HG03521 (cell line): ENCODE data around the gene ATG101.
"Not testable (repeated sequence)": the region's sequence is repeated elsewhere in the genome, so short reads cannot be mapped to it uniquely, and the experiment has no call there.

Experiments
- ATAC-seq: cut with Tn5 transposase; IDR thresholded peaks from one replicate; pipeline ENCODE4 v1.9.1; 2021; ENCODE audit warnings: mild to moderate bottlenecking, moderate library complexity; ENCODE audit not compliant: unreplicated experiment

The ATG101 gene

DNA sequence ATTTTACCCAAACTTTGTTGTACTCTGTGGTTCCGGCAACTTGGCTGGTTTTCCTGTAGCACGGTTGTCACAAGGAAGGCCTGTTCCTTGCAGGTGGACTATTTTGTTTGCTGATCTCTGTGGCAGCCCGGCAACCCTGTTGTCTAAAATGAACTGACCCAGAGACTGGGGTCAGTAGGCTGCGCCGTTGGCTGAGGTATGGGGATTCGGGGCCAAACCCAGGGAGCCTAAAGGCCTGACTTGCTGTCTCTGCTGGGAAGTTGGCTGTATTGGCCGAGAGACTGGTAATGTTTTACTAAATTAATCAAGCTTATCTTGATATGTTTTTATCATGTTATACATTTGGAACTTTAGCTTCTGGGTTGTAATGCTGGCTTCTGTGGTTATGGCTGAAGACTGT, 23.6 kb downstream of the ATG101 start:
- ATAC-seq: no peak

DNA sequence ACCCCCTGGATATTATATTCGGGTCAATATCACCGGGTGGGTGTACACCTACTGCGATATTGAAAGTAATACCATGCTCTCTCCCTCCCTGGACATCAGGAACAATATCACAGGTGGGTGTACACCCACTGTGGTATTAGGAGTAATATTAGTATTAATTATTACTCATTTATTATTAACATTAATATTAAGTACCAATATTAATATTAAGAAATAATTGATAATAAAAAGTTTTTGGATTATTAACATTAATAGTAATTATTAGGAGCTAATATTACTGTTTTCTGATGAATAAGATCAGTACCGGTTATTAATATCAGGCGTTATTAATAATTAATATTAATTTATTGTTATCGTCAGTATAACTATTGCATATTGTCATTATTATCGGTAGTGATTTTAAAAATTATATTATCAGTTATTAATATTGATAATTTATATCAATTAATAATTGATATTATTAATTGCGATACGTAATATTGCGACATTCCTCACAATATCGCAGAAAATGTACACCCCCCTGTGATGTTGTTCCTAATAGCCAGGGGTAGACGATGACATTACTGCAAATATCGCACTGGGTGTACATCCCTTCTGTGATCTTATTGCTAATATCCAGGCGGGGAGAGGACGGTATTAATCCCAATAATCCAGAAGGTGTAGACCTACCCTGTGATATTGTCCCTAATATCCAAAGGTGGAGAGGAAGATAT, 26.7 kb downstream of the ATG101 start:
- no peak for ATAC-seq

DNA sequence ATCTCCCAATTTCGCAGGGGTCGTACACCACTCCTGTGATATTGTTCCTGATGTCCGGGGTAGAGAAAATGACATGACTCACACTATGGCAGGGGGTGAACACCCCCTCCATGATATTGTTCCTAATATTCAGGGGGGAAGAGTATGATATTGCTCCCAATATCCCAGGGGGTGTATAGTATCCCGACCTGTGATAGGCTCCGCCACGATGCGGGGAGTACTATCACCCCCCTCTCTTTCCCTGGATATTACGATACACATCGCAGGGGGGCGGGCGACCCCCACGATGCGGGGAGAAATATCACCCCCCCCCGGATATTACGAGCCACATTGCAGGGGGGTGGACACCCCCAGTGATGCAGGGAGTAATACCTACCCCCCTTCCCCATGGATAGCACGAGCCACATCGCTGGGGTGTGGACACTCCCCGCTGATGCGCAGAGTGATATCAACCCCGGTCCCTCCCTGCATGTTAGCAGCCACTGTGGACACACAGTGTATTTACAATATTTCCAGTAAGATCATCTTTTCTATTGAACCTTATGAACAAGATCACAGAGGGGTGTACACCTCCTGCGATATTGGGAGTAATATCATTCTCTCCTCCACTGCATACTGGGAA, 27.4 kb downstream of the ATG101 start:
- no peak for ATAC-seq

DNA sequence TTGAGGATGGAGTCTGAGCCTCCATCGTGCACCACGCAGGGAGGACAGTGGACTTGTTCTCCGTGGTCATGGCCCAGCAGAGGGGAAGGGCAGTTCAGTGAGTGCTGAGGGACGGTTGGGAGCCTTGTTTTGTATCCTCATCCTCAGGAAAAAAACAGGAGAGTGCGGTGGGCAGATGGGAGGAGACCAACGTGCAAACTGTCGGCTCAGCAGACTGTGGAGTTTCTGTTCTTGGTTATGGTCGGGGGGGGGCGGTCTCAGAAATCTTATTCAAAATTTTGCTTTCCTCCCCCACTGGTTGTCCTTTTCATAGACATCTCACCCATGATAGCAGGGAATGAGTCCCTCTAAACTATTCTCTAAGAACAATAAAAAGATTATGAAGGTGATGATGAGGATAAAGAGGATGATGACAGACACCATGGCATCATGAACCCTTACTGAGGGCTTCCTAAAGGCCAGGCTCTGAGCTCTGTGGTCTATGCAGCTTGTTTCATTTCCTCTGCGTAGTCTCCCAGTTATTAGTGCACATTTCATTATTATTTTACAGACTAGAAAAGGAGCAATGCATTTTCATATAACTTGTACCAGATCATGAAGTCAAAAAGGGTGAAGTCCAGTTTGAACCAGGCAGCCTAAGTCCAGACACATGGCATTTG, 34.8 kb downstream of the ATG101 start:
- not testable (repeated sequence) for ATAC-seq

DNA sequence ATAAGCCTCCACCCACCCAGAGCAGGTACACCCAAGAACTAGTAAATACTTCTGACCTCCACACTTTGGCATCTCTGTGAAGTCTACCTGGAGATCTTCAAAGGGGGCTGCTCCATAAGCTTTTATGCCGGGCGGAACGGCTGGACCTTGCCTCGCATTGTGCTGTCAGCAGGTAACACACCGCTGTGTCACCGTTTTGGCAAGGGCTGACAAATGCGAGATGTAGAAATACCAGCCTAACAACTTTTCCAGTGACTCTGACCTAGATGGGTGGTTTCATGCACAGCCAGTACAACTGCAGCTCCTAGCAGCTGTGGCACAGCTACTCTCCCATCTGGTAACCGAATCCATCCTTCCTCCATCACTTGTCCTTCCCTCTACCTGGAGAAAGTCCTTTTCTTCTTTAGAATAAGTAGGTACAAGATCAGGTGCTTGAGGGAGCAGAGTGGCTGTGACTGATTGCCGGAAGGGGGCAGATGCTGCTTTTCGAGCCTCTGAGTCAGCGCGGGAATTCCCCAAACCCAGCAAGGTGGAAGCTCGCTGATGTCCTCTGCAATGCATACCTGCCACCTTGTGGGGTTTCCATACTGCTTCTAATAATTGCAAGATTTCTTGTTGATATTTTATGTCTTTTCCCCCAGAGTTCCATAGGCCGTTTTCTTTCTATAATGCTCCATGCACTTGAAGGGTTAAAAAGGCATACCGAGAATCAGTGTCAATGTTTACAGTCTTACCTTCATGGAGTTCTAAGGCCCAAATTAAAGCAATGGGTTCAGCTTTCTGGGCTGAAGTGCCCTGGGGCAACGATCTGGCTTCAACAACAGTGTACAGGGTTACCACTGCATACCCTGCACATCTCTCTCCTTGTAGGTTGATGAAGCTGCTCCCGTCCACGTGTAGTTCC, 46.7 kb downstream of the ATG101 start:
- ATAC-seq: not testable (repeated sequence)

DNA sequence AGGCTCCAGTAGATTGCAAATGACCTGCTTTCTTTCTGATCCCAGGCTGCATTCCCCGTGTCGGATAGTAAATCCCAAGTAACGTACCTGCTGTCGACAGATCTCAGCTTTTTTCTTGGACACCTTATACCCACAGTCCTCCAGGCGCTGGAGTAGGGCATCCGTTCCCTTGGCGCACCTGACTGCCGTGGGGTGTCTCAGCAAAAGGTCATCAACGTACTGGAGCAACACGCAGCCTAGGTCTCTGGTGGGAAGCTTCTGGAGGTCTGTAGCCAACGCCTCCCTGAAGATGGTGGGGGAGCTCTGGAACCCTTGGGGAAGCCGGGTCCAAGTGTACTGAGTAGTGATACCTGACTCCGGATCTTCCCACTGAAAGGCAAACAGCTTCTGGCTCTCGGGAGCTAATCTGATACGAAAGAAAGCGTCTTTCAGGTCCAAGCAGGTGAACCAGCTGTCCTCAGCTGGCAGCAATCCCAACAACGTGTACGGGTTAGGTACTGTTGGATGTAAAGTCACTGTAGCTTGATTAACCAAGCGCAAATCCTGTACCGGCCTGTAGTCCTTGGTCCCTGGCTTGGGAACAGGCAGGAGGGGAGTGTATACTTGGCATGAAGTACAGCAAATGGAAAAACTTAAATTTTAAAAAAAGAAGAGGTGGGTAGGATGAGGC, 48.2 kb downstream of the ATG101 start:
- ATAC-seq: not testable (repeated sequence)

DNA sequence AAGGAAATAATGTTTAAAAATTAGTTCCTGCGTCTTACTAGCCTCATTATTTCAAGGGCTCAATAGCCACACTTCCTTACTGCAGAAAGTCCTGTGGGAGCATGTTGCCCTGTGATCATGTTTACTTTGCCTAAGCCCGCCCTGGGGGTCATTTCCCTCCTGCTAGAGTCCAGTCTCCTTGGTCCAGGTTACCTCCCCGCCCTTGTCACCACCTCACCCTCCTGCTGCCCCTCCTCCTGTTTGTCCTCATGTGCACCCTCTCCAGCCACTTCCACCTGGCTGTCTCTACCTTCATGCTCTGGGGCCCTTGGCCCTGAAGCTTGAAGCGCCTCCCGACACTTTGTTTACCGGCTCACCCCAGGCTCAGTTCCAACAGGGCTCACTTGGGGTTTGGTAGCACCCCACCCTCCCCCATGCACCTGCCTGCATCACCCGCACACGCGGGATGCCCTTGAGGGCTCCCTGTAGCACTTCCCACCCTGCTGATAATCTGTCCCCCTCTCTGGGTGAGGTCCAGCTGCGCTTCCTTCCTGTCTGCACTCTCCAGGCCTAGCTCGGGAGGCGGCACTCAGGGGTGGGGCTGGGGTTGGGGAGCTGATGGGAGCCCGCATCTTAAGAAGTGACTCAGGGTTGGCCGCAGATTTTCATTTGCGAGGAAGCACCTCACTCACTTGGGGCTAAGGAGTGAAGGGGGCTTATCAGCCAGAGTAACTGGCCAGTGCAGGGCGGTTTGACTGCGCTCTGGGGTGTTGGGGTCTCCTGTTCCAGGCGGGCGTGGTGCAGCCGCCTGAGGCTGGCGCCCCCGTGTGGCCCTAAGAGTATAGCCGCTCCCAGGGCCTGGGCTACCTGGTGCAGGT, 49.8 kb downstream of the ATG101 start:
- no peak for ATAC-seq

DNA sequence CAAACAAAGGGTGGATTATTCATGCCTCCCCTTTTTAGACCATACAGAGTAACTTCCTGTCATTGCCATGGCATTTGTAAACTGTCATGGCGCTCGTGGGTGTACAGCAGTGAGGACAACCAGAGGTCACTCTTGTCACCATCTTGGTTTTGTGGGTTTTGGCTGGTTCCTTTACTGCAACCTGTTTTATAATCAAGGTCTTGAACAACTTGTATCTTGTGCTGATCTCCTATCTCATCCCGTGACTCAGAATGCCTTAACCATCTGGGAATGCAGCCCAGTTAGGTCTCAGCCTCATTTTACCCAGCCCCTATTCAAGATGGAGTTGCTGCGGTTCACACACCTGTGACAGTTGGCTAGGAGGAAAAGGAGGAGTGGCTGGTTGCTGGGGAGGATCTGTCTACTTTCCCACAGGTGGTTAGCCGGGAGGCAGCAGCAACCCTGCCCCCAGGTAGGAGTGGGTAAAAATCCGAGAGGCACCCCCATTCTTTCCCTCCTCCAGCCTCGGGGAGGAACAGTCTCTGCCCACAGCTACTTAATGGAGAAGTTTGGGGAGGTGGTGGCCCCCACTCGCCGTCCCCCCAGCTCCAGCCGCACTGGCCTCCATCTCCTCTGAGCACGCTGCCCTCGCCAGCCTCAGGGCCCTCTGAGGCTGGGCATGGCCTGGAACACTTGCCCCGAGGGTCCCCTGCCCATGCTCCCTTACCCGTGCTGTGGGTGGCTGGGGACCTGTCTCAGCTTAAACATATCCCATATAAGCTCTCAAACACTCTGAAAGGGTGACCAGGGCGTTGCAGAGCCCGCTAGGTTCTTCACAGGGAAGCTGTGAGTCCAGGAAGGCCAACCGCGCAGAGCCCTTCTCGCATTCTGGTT, 51.4 kb downstream of the ATG101 start:
- ATAC-seq: no peak

DNA sequence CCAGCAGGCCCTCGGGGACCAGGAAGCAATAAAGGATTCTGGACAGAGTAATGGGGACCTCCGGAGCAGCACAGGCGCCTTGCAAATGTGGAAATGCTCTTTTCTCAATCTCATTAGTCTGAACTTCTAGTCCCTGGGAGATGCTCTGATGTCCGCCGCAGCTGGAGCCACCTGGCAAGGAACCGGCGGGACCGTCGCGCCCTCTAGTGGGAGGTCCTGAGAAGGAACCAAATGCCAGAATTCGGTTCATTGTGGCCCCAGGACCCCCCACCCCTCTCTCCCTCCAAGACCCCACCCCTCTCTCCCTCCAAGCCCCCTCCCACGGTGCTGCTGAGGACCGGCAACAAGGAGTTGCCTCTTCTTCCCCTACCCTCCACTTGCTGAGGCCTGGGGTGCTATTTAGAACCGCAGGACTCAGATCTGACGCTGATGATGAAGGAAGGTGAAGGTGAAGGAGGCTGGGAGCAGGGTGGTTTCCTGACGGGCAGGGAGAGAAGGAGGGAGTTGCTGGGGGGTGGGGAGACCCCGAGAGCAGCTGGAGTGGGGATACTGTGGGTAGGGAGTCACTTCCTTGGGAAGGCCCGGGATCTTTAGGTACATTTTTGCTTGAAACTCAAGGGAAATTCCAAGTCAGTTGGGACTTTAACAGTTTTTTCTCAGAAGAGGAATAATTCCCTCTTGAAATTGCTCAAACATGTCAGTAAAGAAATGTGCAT, 52.2 kb downstream of the ATG101 start:
- no peak for ATAC-seq

DNA sequence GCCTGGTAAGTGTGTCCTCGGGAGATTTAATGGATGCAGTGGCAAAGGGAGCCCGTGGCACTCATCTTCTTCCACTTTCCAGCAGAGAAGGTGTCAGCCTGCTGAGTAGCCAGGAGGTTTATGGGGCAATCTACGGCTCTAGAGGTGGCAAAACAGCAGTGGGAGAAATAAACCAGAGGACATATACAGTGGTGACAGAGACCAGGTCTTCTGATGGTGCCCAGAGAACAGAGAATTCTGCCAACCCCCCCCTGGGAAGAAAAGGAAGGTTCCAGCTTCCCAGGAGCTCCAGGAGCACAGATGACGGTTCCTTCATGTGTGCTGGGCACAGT, 52.7 kb downstream of the ATG101 start:
- ATAC-seq: no peak

DNA sequence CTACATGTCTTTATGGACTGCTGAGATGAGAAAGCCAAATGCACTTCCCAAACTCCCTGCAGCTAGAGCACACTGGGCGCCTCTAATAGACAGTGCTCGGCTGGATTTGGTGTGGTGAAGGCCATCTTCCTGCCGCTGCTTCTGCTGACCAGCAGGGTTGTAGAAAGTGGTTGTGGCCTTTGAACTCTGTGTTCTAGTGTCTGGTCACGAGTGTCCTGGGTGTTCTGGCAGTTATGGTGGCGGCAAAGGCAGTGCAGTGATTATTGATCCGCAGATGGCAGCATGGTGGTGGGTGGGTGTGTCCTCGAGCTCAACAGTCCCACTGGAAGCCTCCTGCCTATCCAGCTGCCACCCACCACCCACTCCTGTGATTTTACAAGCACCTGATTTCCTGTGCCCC, 53.1 kb downstream of the ATG101 start:
- no peak for ATAC-seq

DNA sequence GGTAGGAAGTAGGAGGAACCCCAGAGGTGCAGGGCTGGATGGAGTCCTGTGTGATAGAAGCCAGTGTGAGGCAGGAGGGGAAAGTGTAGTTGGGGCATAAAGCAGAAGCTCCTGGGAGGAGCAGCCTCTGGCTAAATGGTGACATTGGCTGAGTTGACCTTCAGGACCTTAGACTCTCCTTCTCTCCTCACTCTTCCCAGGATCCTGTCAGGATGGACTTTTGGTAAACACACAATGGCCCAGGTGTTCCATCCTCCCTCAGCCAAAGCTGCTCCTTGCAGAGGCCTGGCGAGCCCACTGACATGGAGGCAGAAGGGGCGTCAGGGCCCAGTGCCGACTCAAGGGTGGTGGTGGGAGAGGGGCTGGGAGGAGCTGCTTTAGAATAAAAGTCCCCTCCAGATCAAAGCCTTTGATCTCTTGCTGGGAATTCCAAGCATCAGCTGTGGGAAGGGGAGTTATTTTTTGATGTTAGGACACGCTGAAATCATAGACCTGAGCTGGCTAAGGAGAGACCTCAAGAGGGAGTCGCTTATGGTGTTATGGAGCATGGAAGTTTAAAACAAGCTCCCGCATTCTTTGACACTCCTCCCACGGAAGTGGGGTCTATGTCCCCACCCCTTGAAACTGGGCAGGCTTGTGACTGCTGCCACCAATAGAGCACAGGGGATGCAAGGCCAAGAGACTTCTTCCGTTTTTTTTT, 53.9 kb downstream of the ATG101 start:
- no peak for ATAC-seq

DNA sequence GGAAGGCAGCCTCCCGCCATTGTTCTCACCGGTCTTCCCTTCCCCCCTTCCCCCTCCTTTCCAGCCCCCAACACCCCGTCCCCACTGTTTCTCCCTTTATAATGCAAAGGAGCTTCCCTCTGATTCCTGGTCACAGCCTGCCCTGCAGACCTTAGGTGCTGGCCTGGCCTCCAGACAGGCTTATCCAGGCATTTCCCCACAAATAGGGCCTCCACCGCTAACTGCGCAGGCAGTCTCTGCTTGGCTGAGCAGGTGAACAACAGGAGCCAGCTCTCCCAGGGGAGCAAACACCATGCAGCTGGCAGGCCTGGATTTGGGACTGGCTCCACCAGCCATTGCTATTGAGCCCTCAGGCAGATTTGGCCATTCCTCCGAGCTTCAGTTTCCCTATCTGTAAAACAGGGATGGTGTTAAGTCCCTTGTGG, 55.7 kb downstream of the ATG101 start:
- no peak for ATAC-seq

DNA sequence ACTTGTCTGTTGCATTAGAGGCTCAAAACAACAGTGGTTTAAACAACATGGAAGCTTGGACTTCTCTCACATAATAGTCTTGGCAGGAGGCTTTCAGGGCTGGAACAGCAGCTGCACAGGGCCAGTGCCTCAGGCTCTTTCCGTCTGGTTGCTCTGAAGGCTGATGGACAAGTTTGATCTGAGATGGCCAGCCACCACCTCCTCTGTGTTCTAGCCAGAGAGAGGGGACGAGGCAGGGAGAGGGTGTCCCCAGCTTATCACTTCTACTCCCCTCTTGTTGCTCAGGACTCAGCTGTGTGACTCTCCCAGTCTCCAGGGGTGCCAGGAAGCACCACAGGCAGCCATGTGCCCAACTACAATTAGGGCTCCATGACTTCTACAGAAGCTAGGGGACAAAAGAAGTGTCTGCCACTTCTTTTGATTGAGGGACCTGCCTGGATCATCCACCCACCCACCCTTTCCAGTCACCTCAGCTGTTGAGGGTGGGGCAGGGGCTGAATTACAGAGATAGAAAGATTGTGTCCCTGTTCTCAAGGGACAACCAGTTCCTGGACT, 56.3 kb downstream of the ATG101 start:
- no peak for ATAC-seq
